PFSK-1 (cell line): ENCODE data around the gene DCUN1D4.

Experiments
- FOXP2 ChIP-seq: optimal IDR thresholded peaks from 2 replicates; pipeline ENCODE3; 2011; ENCODE audit warnings: borderline replicate concordance, control low read depth, inconsistent platforms; ENCODE audit not compliant: insufficient read depth; ENCODE audit errors: extremely low read length, extremely low read depth
- POLR2AphosphoS5 ChIP-seq: IDR thresholded peaks from 2 replicates; pipeline ENCODE4 v1.6.1; 2012; ENCODE audit warnings: low read depth, mild to moderate bottlenecking, control low read depth, low read length, moderate library complexity
- REST ChIP-seq, 2 experiments: IDR thresholded peaks; 2 replicates each; pipeline versions ENCODE4 v1.6.1 to v1.8.0; 2011 to 2012; ENCODE audit warnings: low read depth in 2 of 2, low read length in 2 of 2, control low read depth in 1 of 2, inconsistent platforms in 1 of 2, mild to moderate bottlenecking in 1 of 2, moderate library complexity in 1 of 2; ENCODE audit not compliant: insufficient read depth in 1 of 2
- SIN3A ChIP-seq: IDR thresholded peaks from 2 replicates; pipeline ENCODE4 v1.6.1; 2012; ENCODE audit warnings: mild to moderate bottlenecking, low read length, moderate library complexity, borderline replicate concordance; ENCODE audit not compliant: insufficient read depth
- TAF1 ChIP-seq: IDR thresholded peaks from 2 replicates; pipeline ENCODE4 v1.6.1; 2012; ENCODE audit warnings: low read length, control low read depth, borderline replicate concordance; ENCODE audit not compliant: insufficient read depth

DCUN1D4 gene

DNA sequence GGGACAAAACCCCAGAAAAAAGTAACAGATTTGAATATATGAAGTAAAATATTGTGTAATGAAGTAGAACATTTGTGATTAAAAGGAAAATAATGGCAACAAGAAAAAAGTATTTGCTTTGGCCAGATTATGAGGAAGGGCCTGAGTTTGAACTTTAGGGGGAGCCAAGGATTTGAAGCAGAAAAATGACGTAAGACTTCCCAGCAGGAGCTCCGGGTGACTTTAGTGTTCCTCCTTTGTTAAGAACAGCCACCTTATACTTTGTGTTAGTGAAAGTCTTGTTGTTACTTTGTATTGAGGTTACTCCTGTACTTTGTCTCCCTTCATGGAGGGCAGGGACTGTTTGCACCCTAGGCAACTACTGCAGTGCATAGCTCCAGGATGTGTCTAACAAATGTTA lies 41.1 kb downstream of the DCUN1D4 start:
- TF ChIP-seq TAF1 (no peak), FOXP2 (no peak)

DNA sequence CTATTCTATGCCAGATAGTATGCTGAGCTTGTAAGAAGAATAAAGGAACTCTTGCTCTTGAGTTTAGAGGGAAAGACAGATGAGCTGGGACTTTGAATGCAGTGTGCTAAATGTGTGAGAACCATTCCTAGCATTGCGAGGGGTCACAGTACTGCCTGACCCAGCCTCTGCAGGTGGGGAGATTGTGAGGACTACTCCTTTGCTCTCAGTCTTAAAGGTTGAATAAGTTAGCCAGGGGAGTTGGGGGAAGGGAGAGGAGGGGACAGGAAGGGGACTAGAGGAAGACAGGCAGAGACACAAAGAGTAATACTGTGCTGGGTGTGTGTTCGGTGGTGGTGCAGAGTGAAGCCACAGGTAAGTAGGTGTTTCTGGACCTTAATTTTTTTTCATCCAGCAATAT lies 41.7 kb downstream of the DCUN1D4 start:
- no peak for TF ChIP-seq REST (IDR thresholded peaks at IDR 0.05; ENCODE audit: insufficient read depth in 1 of 2, low read depth in 2 of 2, low read length in 2 of 2)
- TF ChIP-seq TAF1: no peak
- no peak for TF ChIP-seq POLR2AphosphoS5
- TF ChIP-seq SIN3A: no peak
- no peak for TF ChIP-seq FOXP2

GRCh38 chr4:51885363-51885762 lies 42.4 kb downstream of the DCUN1D4 start:
- no peak for TF ChIP-seq TAF1
- TF ChIP-seq POLR2AphosphoS5: no peak
- no peak for TF ChIP-seq REST (IDR thresholded peaks at IDR 0.05; ENCODE audit: insufficient read depth in 1 of 2, low read depth in 2 of 2, low read length in 2 of 2)
- no peak for TF ChIP-seq FOXP2
- TF ChIP-seq SIN3A: no peak

DNA sequence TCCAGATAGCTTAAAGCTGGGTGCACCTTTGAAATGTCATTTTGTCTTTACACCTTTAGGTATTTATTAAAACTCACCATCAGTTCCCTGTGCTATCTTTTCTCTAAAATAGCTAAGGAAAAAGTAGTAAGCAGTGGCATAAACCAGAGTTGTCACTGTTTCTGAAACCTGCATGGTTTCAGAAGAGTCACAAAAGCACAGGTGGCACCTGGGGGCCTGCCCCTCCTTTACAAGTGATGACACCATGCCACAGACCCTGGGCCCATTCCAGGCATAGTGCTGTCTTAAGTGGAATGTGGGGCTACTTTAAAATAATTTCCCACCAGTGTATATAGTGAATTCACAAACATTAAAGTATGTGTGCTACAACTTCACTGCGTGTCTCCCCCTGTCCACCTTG lies 47.8 kb downstream of the DCUN1D4 start:
- TF ChIP-seq REST (IDR thresholded peaks at IDR 0.05; ENCODE audit: insufficient read depth in 1 of 2, low read depth in 2 of 2, low read length in 2 of 2): no peak
- no peak for TF ChIP-seq TAF1
- no peak for TF ChIP-seq POLR2AphosphoS5
- TF ChIP-seq SIN3A: no peak
- TF ChIP-seq FOXP2: no peak

GRCh38 chr4:51894059-51894645 lies 51.2 kb downstream of the DCUN1D4 start:
- no peak for TF ChIP-seq SIN3A
- no peak for TF ChIP-seq POLR2AphosphoS5
- no peak for TF ChIP-seq REST (IDR thresholded peaks at IDR 0.05; ENCODE audit: insufficient read depth in 1 of 2, low read depth in 2 of 2, low read length in 2 of 2)
- no peak for TF ChIP-seq TAF1
- no peak for TF ChIP-seq FOXP2
